GM19463 (cell line): ENCODE measurements around the gene GNAT3.

Experiments
- ATAC-seq: cut with Tn5 transposase; IDR thresholded peaks from one replicate; pipeline ENCODE4 v1.9.1; 2021; ENCODE audit warnings: mild to moderate bottlenecking, moderate library complexity; ENCODE audit not compliant: unreplicated experiment

The GNAT3 gene

DNA sequence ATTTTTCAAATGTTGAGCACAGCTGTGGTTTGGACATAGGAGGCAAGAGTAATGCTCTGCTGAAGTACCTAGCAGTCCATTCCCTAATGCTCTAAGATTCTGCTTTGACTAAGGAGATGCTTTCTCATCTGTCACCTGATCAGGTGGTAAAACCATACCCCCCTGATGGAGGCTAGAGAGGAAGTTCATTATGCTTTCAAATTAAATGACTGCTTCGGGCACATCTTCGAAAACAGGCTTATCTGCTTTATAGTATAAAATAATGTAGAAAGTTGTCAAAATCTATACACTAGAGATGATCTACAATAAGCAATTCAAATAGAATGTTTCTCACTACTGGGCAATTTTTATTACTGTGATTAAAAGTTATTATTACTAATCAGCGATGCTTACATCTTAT, at the start of gene GNAT3:
GNAT3 (minus strand) TSS at position 101 of the 400 bp plus-strand sequence. CDS start 138 bp downstream, outside the sequence.
- no peak for ATAC-seq

DNA sequence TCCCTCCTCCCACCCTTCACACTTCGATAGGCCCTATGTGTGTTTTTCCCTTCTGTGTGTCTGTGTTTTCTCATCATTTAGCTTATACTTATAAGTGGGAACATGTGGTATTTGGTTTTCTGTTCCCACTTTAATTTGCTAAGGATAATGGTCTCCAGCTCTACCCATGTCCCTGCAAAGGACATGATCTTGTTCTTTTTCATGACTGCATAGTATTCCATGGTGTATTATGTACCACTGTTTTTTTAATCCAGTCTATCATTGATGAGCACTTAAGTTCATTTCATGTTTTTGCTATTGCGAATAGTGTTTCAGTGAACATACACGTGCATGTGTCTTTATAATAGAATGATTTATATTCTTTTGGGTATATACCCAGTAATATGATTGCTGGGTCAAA, 46.3 kb upstream of the GNAT3 start:
- no peak for ATAC-seq

DNA sequence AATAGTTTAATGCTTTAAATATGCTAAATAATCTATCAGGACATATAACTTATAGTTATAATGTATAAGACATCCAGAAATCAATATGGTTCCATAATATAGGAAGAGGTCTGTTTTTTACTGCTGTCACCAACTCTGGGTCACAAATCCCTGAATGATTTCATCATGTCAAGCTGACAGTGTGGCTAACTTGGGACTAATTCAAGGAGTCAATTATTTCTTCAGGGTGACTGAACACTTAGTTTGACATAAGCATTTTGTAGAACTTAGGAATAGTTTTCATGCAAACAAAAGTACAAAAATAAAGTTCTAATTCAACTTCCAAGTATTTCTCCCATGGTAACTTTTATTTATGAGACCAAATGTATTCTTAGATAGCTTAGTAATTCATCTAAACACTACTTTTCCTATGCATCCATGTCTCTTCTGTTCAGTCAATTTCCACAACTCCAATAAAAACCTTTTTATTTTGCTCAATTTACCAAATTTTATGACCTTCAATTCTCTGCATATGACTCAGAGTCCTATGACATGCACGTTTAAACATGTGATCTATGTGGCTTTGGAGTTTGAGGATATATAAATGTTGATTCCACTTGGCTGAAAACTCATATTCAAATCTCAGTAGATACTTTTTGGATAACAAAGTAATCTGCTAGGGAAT, 40.3 kb upstream of the GNAT3 start:
- ATAC-seq: no peak

DNA sequence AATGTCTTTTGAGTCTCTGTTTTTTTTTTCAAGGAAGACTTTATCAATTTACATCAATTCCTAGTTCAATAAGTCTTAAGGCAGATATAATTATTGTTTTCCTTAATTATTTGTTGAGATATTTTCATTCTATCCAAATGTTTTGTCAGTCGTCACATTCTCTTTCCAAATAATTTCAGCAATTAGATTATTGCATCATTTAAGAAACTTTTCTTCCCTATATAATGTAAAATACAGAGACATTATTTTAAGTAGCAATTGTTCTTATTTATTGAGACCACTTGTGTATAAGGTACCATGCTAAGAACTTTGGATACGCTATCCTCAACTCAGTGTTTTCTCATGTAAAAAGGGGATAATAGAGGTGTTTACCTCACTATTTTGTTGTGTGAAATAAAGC, 38.1 kb upstream of the GNAT3 start:
- ATAC-seq: no peak

GRCh38 chr7:80548840-80549530, 37.1 kb upstream of the GNAT3 start:
- no peak for ATAC-seq

DNA sequence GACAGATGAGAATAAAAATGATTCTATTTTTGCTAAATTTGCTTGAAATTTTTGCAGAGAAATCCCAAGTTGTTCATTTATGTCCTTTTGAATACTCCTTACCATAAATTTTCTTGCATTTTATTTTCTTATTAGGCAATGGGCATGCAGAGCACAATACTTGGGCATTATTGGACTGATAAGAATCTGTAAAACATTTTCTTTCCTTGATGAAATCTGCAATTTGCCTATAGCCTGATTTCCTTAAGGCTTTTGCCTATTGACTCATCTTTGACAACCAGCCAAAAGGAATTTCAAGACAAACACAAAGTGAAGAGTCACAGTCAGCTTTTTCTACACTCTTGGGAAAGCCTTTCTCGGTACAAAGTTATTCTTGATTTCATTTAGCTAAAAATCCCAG, 30.5 kb upstream of the GNAT3 start:
- ATAC-seq: no peak

- ATAC-seq: no peak
Observed at GRCh38 chr7:80540836-80541235, 29.0 kb upstream of the GNAT3 start.

DNA sequence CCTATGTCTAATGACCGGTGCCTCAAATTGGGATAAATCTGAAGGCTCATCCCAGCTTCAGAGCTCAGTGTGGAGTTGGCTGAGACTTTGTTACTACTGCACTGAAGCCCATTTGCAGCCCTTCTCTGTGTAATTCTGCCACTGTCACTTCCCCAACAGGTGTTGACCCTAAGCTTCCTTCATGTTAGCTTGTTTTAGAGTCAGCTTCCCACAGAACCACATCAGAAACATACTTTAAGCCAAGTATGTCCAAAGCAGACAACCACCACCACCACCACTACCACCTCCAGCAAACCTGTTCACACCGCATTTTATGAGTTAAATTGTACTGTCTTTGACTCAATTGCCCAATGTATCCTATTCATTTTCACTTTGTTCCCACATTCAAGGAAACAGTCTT, 25.2 kb upstream of the GNAT3 start:
- no peak for ATAC-seq

GRCh38 chr7:80536426-80536825, 24.6 kb upstream of the GNAT3 start:
- ATAC-seq: no peak

DNA sequence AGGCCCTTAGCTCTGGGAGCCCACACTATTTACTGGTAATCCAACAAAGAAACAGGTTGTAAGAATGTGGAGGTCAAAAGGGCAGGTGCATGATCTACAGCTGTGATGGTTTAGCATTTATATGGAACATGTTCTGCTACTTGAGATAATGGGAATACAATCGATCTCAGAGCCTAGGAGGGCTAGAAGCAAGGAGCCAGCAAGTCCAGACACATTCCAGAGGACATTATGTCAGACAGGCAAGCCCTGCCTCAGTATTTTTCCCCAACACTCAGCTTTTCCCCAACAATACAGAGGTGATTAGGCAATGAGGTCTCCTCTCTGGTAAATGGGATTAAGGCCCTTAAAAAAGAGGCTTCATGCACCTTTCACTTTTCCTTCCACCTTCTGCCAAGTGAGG, 21.4 kb upstream of the GNAT3 start:
- ATAC-seq: no peak

DNA sequence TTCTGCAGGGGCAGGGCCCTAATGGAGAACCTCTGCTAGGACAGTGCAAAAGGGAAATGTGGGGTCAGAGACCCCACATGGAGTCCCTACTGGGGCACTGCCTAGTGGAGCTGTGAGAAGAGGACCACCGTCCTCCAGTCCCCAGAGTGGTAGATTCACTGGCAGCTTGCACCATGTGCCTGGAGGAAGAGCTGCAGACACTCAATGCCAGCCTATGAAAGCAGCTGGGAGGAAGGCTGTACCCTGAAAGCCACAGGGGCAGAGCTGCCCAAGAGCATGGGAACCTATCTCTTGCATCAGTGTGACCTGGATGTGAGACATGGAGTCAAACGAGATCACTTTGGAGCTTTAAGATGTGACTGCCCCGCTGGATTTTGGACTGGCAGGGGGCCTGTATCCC, 20.3 kb upstream of the GNAT3 start:
- ATAC-seq: no peak

DNA sequence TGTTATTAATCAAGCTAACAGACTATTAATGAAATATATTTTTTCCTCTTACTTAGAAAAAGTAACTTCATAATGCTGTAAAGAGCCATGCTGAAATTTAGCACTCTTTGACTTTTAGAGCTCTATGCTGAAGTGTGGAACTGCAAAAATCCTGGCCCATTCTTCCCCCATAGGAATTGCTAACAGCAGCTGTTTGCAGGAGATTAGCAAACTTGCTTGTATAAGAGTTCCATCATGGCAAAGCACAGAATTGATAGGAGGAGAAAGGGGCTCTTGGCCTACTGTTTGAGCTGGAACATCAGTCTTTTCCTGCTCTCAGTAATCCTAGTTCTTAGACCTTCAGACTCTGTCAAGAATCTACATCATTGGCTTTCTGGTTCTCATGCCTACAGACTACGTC, 18.3 kb upstream of the GNAT3 start:
- no peak for ATAC-seq

- ATAC-seq: no peak
Observed at GRCh38 chr7:80529362-80529761, 17.5 kb upstream of the GNAT3 start.

- ATAC-seq: no peak
Observed at GRCh38 chr7:80528689-80529088, 16.8 kb upstream of the GNAT3 start.

GRCh38 chr7:80526472-80526871, 14.6 kb upstream of the GNAT3 start:
- no peak for ATAC-seq

DNA sequence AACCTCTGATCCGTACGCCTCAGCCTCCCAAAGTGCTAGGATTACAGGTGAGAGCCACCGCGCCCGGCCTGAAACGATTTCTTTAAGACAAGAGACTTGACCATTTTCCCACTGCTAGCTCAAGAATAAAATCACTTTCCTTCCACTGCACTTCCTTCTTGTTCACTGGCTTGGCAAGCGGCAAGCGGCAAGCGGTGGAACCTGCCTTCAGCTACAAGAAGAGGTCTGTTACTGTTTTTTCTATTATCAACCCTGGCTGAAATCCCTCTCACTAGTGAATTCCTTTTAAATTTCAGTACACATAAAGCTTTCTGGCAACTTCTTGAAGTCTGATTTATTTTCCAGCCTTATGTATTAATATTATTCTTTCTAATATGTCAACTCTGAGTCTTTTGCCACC, 12.8 kb upstream of the GNAT3 start:
- ATAC-seq: no peak

- no peak for ATAC-seq
Observed at GRCh38 chr7:80521809-80522208, 9.9 kb upstream of the GNAT3 start.

DNA sequence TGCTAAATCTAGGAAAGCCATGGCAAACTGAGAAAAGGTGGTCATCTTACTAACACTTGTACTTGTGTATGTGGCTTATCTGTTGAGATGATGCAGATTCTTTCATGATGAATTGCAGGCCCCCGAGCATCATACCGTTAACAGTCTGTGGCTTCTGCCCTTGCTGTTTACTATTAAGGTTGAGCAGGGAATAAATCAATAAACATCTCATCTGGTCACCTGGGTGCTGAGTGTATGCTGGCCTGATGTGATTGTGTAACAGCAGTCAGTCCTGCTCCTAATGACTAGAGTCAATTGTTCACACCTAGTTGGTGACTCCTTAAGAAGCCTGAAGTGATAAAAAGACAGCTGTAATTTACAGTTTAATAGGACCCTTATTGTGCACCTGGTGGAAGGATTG, 8.3 kb upstream of the GNAT3 start:
- no peak for ATAC-seq

DNA sequence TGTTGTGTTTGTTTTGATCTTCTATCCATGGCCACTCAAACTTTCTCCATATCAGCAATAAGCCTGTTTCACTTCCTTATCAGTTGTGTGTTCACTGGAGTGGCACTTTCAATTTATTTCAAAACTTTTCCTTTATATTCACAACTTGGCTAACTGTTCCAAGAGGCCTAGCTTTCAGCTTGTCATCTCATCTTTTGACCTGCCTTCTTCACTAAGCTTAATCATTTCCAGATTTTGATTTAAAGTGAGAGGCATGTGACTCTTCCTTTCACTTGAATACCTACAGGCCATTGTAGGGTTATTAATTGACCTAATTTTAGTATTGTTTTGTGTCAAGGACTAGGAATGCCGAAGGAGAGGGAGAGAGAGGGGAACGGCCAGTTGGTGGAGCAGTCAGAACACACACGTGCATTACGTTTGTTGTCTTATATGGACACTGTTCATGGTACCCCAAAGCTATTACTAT, 5.5 kb upstream of the GNAT3 start:
- ATAC-seq: no peak

DNA sequence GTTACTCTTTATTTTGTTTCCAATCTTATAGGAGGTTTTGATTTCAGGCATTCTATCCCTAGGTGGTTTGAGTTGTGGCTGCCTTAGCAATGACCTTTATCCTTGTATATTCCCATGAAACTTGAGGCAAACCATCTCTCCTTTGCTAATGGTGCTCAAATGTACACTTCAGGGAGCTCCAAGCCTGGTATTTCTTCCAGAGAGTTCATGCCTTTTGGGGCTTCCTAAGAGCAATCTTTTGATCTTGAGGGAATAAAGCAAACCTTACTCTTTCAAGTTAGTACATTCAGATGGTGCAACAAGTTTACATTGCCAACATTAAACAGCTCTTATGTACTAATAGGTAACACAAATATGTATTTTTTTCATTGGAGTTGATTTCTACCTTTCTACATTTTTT, 3.4 kb upstream of the GNAT3 start:
- ATAC-seq: no peak

- no peak for ATAC-seq
Observed at GRCh38 chr7:80510021-80510420, 1.8 kb downstream of the GNAT3 start.

- no peak for ATAC-seq
Observed at GRCh38 chr7:80508440-80508839, 3.4 kb downstream of the GNAT3 start.
